HG03095 (cell line): ENCODE results near the gene PAK4.
"Not testable (repeated sequence)": the region's sequence is repeated elsewhere in the genome, so short reads cannot be mapped to it uniquely, and the experiment has no call there.

Experiments
- ATAC-seq: cut with Tn5 transposase; IDR thresholded peaks from one replicate; pipeline ENCODE4 v1.9.1; 2021; ENCODE audit warnings: moderate library complexity; ENCODE audit not compliant: unreplicated experiment

PAK4 gene

DNA sequence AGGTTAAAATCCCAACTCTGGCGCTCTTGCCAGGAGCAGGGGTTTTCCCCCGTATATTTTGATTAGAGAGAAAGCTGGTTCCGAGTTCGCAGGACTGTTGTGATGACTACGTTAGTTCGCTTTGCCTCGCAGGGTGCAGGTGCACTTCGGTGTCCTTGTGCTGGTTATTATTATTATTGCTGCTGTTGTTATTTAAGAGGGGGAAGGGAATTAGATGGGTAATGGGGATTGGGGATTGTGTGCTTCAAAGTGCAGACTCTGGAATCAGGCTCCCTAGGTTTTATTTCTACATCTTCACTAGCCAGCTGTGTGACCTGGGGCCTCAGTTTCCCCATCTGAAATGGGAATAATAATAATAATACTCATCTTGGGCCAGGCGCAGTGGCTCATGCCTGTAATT, 26.2 kb upstream of the PAK4 start:
- ATAC-seq, result no peak

DNA sequence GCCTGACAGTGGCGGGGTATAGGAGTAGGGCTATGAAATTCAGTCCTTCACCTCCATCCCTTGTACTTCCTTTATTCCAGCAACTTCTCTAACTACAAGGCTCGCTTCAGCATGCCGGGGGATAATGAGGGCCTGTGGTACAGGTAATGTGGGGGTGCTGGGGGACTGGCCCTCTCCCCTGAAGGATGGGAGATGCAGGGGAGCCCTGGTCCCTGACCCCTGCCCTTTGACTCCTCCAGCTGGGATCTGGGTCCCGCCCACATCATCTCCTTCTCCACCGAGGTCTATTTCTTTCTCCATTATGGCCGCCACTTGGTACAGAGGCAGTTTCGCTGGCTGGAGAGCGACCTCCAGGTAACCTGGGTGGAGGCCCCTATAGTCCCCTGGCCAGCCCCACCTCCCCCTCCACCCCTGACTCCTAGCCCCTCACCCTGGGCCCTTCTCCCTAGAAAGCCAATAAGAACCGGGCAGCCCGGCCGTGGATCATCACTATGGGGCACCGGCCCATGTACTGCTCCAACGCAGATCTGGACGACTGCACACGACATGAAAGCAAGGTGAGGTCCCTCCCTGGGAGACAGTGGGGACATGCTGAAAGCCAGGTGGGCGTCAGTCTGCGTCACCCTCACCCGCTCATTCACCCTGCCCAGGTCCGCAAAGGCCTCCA, 25.0 kb upstream of the PAK4 start:
- no peak for ATAC-seq

- ATAC-seq, result no peak
Observed at GRCh38 chr19:39103151-39103550, 22.4 kb upstream of the PAK4 start.

DNA sequence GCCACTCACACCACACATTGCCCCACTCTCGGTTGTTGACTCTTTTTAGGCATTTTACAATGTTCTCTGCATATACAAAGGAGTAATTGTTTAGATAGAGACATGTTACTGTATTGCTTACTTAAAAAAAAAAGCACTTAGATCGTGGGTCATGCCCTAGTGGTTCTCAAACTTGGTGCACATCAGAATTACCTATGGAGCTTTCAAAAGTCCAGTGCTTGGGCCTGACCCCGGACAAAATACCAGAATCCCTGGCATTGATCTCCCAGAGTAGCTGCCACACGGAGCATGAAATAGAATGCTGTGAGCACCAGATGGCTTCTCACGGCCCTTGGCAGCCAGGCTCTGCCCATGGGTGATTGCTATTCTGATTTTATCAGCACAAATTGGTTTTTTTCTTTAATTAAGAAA, 21.4 kb upstream of the PAK4 start:
- no peak for ATAC-seq

- ATAC-seq, result no peak
Observed at GRCh38 chr19:39106194-39106593, 19.4 kb upstream of the PAK4 start.

GRCh38 chr19:39109641-39110040, 15.9 kb upstream of the PAK4 start:
- no peak for ATAC-seq

DNA sequence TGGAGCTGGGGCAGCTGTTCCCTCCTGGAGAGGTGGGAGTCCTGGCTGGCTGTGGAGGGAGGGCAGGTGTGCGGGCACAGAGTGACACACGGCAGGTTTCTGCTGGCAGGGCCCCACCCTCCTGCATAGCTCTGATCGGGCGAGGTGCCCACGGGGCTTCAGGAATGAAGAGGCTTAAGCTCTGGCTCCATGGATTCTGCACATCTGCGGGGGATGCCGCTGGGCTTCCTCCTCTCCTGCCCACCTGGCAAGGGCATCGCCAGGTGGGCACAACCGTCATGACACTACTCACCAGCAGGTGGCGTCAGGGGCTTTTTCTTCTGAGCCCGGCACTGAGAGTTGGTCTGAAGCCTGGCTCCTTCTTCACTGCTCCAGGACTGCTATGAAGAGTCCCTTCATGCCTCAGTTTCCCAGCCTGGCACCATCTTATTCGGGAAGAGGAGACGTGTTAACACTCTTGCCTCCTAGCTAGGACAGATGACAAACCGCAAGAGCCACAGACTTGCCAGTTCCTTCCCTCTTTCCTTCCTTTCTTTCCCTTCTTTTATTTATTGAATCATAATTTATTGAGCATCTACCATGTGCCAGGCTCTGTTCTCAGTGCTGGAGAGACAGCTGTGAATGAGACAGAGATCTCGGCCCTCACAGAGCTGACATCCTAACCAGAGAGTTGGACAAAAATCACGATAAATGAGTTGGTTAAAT, 15.2 kb upstream of the PAK4 start:
- no peak for ATAC-seq

GRCh38 chr19:39111593-39112199, 13.9 kb upstream of the PAK4 start:
- no peak for ATAC-seq

GRCh38 chr19:39112338-39112890, 13.2 kb upstream of the PAK4 start:
- ATAC-seq, result no peak

DNA sequence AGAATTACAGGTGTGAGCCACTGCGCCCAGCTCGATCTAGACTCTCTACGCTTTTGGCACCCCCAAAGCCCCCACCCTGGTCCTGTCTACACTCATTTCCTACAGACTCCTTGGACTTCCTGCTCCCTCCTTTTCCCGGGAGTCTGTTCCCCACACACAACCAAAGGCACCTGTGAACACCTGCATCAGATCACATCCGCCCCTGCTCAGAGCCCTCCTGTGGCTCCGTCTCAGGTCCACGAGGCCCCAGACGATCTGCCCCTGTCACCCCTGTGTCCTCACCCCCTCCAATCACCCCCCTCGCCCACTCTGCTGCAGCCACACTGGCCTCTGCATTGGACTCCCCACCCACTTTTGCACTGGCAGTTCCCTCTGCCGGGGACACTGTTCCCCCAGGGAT, 12.4 kb upstream of the PAK4 start:
- ATAC-seq, result no peak

DNA sequence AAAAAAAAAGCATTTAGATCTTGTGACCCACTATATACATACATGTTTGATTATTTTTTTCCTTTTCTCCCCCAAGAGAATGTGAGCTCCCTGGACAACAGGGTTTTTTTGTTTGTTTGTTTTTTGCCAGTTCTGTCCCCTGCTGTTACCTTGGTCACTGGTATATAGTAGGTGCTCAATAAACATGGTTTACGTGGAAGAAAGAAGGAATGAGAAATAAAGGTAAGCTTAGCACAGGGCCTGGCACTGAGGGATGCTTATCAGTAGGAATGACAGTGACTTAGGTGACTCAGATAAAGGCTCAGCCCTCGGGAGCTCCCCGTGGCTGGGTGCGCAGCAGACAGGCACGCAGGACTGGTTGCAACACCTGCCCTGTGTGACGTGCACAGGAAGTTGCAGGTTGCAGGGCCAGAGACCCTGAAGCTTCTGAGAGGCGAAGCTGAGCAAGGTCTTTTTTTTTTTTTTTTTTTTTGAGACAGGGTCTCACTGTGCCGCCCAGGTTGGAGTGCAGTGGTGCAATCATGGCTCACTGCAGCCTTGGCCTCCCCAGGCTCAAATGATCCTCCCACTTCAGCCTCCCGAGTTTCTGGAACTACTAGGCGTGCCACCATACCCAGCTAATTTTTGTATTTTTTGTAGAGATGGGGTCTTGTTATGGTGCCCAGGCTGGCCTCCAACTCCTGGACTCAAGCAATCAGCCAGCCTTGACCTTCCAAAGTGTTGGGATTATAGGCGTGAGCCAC, 10.3 kb upstream of the PAK4 start:
- no peak for ATAC-seq

GRCh38 chr19:39117023-39117422, 8.6 kb upstream of the PAK4 start:
- not testable (repeated sequence) for ATAC-seq

GRCh38 chr19:39119830-39120229, 5.8 kb upstream of the PAK4 start:
- no peak for ATAC-seq

DNA sequence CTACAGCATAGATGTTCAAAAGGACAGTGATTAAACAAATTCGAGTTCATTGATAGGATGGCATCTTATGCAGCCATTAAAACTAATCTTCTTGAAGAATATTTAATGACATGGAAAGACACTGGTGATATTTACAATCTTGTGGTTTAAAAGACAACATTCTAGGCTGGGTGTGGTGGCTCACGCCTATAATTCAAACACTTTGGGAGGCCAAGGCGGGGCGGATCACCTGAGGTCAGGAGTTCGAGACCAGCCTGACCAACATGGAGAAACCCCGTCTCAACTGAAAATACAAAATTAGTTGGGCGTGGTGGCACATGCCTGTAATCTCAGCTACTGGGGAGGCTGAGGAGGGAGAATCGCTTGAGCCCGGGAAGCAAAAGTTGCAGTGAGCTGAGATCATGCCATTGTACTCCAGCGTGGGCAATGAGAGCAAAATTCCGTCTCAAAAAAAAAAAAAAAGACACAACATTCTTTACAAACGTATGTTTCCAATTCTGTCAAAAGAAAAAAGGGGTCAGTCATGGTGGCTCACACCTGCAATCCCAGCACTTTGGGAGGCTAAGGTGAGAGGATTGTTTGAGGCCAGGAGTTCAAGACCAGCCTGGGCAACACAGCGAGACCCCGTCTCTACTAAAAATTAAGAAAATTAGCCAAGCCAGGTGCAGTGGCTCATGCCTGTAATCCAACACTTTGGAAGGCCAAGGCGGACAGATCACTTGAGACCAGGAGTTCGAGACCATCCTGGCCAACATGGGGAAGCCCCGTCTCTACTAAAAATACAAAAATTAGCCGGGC, 2.5 kb upstream of the PAK4 start:
- ATAC-seq, result no peak

DNA sequence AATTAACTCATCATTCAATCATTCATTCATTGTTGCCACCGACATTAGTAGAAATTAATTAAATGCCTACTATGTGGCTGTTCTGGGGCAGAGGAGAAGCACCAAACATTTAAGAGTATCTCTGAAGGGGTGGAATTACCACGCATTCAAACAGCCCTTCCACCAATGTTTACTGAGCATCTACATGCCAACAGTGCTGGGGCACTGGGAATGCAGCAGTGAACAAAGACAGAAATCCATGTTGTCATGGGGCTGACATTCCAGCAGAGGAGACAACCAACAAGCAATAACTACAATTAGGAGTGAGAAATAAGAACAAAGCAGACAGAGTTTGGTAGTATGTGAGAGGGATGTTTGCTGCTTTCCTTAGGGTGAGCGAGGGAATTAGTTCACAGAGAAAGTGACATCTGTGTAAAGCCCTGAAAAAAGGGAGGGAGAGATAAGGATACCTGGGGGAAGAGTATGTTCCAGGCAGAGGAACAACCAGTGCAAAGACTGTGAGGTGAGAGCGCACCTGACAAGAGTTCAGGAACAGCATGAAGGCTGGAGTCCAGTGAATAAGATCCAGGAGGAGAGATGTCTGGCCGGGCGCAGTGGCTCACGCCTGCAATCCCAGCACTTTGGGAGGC, 1.3 kb upstream of the PAK4 start:
- ATAC-seq, result no peak

GRCh38 chr19:39125199-39125553, 410 bp upstream of the PAK4 start:
- no peak for ATAC-seq

- no peak for ATAC-seq
Observed at GRCh38 chr19:39126312-39127187, 964 bp downstream of the PAK4 start.

GRCh38 chr19:39127812-39128515, 2.4 kb downstream of the PAK4 start:
- no peak for ATAC-seq
